Ishikawa (cell line): ENCODE results near the gene ERBB4.

Experiments used
- CEBPB ChIP-seq: IDR thresholded peaks from 2 replicates; pipeline ENCODE4 v1.6.1; 2012
- CREB1 ChIP-seq: IDR thresholded peaks from 2 replicates; pipeline ENCODE4 v1.6.1; 2012; ENCODE audit warnings: low read depth
- EGR1 ChIP-seq: IDR thresholded peaks from 2 replicates; pipeline ENCODE4 v1.6.1; 2012
- EP300 ChIP-seq: IDR thresholded peaks from 2 replicates; pipeline ENCODE4 v1.6.1; 2012; ENCODE audit warnings: borderline replicate concordance
- FOXM1 ChIP-seq: IDR thresholded peaks from 2 replicates; pipeline ENCODE4 v1.6.1; 2012; ENCODE audit warnings: low read depth, borderline replicate concordance
- MAX ChIP-seq: IDR thresholded peaks from 2 replicates; pipeline ENCODE4 v1.6.1; 2012
- NFIC ChIP-seq: IDR thresholded peaks from 2 replicates; pipeline ENCODE4 v1.6.1; 2012
- RAD21 ChIP-seq: IDR thresholded peaks from 2 replicates; pipeline ENCODE4 v1.6.1; 2012; ENCODE audit warnings: low read depth
- REST ChIP-seq: IDR thresholded peaks from 2 replicates; pipeline ENCODE4 v1.6.1; 2012; ENCODE audit warnings: low read depth, mild to moderate bottlenecking
- TAF1 ChIP-seq: IDR thresholded peaks from 2 replicates; pipeline ENCODE4 v1.6.1; 2012; ENCODE audit warnings: low read depth, mild to moderate bottlenecking
- USF1 ChIP-seq: IDR thresholded peaks from 2 replicates; pipeline ENCODE4 v1.6.1; 2012
- YY1 ChIP-seq: IDR thresholded peaks from 2 replicates; pipeline ENCODE4 v1.6.1; 2012; ENCODE audit warnings: low read depth
- ZBTB7A ChIP-seq: IDR thresholded peaks from 2 replicates; pipeline ENCODE4 v1.6.1; 2012; ENCODE audit warnings: low read depth

GRCh38 chr2:211860224-211860623 lies 678.4 kb downstream of the ERBB4 start:
- TF ChIP-seq REST = no peak
- no peak for TF ChIP-seq CEBPB
- no peak for TF ChIP-seq EP300
- no peak for TF ChIP-seq MAX
- TF ChIP-seq RAD21 = no peak
- no peak for TF ChIP-seq FOXM1
- no peak for TF ChIP-seq TAF1
- TF ChIP-seq YY1 = no peak
- no peak for TF ChIP-seq EGR1
- no peak for TF ChIP-seq CREB1
- TF ChIP-seq NFIC = no peak
- TF ChIP-seq ZBTB7A = no peak
- no peak for TF ChIP-seq USF1
